HepG2 (cell line): Measurements from ENCODE around the gene RSPH4A. TPM values are rescaled to one million over a fixed set of nuclear protein-coding genes. Genes with fewer than 3 reads are reported as not detected.

Experiments used
- ATAC-seq: fragments of 200-7000 bp; cut with Tn5 transposase; 3 replicates; pipeline ENCODE4 v1.9.1; 2020; ENCODE audit warnings: mild to moderate bottlenecking, moderate library complexity
- BruUV-seq: library from RNA; stranded (reverse); fragments of 400-500 nt; replicated peaks from 2 replicates; lab custom pipeline; 2021; lab: Mats Ljungman, UMichigan
- CTCF ChIA-PET: fragments of 300-600 bp; formaldehyde crosslinking; extraction: SDS; loops from one replicate; lab custom pipeline; 2021; ENCODE audit warnings: low total read pairs, inconsistent platforms, low intra/inter-chr PET ratio; lab: Yijun Ruan, JAX
- POLR2A ChIA-PET: fragments of 350-600 bp; sonication (Branson Sonifier 250); formaldehyde crosslinking; loops from one replicate; lab custom pipeline; 2020; ENCODE audit warnings: antibody characterized with exemption, inconsistent platforms; lab: Yijun Ruan, JAX
- DNase-seq: peaks from one replicate; pipeline ENCODE4 v3.0.0-alpha.2; 2015; ENCODE audit warnings: low spot score
- FAIRE-seq: peaks from 3 replicates; lab custom pipeline; 2011; peaks lifted over from hg19 to GRCh38; lab: Jason Lieb, UNC
- H2AFZ ChIP-seq: one replicate; pipeline ENCODE4 v1.6.1; 2011; ENCODE audit warnings: low read length, inconsistent platforms
- H3K27ac ChIP-seq: fragments of 300-600 bp; 3 replicates; pipeline ENCODE4 v1.8.0; 2011; ENCODE audit warnings: mixed run types, mild to moderate bottlenecking, mixed read lengths, low read length, inconsistent platforms; ENCODE audit not compliant: insufficient read depth; ENCODE audit errors: extremely low read length
- H3K27me3 ChIP-seq, 2 experiments: fragments of 200-600 bp in 1 of 2; 2 replicates in 1 of 2; 3 replicates in 1 of 2; pipeline versions ENCODE4 v1.6.0 to v1.8.0; 2011; ENCODE audit warnings: low read length in 2 of 2, mild to moderate bottlenecking in 2 of 2, moderate library complexity in 2 of 2, inconsistent platforms in 1 of 2; ENCODE audit not compliant: insufficient read depth in 2 of 2, control insufficient read depth in 1 of 2
- H3K36me3 ChIP-seq, 2 experiments: fragments of 200-600 bp in 1 of 2; replicated peaks in 1 of 2; 2 replicates in 1 of 2; 3 replicates in 1 of 2; pipeline versions ENCODE4 v1.5.1 to v1.8.0; 2011; ENCODE audit warnings: low read length in 2 of 2, inconsistent platforms in 1 of 2; ENCODE audit not compliant: insufficient read depth in 2 of 2, control insufficient read depth in 1 of 2
- H3K4me1 ChIP-seq: 2 replicates; pipeline ENCODE4 v1.5.1; 2012; ENCODE audit warnings: low read length, inconsistent platforms; ENCODE audit not compliant: insufficient read depth
- H3K4me2 ChIP-seq: 2 replicates; pipeline ENCODE4 v1.6.0; 2011; ENCODE audit warnings: low read depth, low read length, inconsistent platforms
- H3K4me3 ChIP-seq, 3 experiments: fragments of 200-600 bp in 1 of 3; sonication (generic), shearing (Covaris generic) in 1 of 3; replicated peaks in 1 of 3; 2 replicates each; pipeline ENCODE4 v1.5.1; 2011 to 2016; ENCODE audit warnings: low read length in 3 of 3, inconsistent platforms in 2 of 3, low read depth in 2 of 3, mild to moderate bottlenecking in 2 of 3, control low read depth in 1 of 3, mixed read lengths in 1 of 3; ENCODE audit not compliant: insufficient read depth in 1 of 3
- H3K79me2 ChIP-seq: one replicate; pipeline ENCODE4 v1.6.1; 2011; ENCODE audit warnings: low read length, inconsistent platforms; ENCODE audit not compliant: insufficient read depth
- H3K9ac ChIP-seq: 2 replicates; pipeline ENCODE4 v1.6.0; 2011; ENCODE audit warnings: mild to moderate bottlenecking, low read depth, low read length, inconsistent platforms; ENCODE audit not compliant: insufficient read depth
- H3K9me3 ChIP-seq: 2 replicates; pipeline ENCODE4 v1.5.1; 2012; ENCODE audit warnings: mild to moderate bottlenecking, low read length
- H4K20me1 ChIP-seq: 2 replicates; pipeline ENCODE4 v1.6.0; 2011; ENCODE audit warnings: inconsistent platforms, mild to moderate bottlenecking, low read length, moderate library complexity; ENCODE audit not compliant: insufficient read depth
- CBX1 ChIP-seq: IDR thresholded peaks from one replicate; pipeline ENCODE4 v1.6.1; 2016; ENCODE audit warnings: antibody characterized with exemption, low read depth
- CERS6 ChIP-seq: sonication (generic); formaldehyde crosslinking; IDR thresholded peaks from 2 replicates; pipeline ENCODE4 v1.5.0; 2020; ENCODE audit warnings: missing genetic modification reagents
- DMAP1 ChIP-seq: IDR thresholded peaks from 2 replicates; pipeline ENCODE4 v1.6.1; 2016
- GATAD1 ChIP-seq: IDR thresholded peaks from 2 replicates; pipeline ENCODE4 v1.6.1; 2016; ENCODE audit warnings: missing genetic modification reagents, missing compliant biosample characterization
- GMEB2 ChIP-seq: IDR thresholded peaks from 2 replicates; pipeline ENCODE4 v1.6.1; 2016; ENCODE audit warnings: missing biosample characterization, missing genetic modification reagents, low read depth
- HOMEZ ChIP-seq: IDR thresholded peaks from 2 replicates; pipeline ENCODE4 v1.6.1; 2016; ENCODE audit warnings: low read depth
- RBFOX2 ChIP-seq: fragments of 200-400 bp; formaldehyde crosslinking; IDR thresholded peaks from 2 replicates; pipeline ENCODE4 v1.6.1; 2017; ENCODE audit warnings: low read depth, mild to moderate bottlenecking, low read length
- SIN3B ChIP-seq: fragments of 150-350 bp; IDR thresholded peaks from 2 replicates; pipeline ENCODE4 v1.6.1; 2014; ENCODE audit warnings: low read length
- ZNF878 ChIP-seq: sonication (generic); formaldehyde crosslinking; IDR thresholded peaks from 2 replicates; pipeline ENCODE4 v1.8.1; 2023; ENCODE audit warnings: mild to moderate bottlenecking, missing genetic modification reagents, moderate library complexity
- WGBS: methylation state at CpG from one replicate; pipeline ENCODE4 v1.1.6; 2017; ENCODE audit warnings: low lambda C conversion rate; 5-methylcytosine and 5-hydroxymethylcytosine counted together
- in situ Hi-C: cut with HindIII; loops from 2 replicates; pipeline ENCODE4 v1.10.0; 2017; ENCODE audit warnings: low pct_unique_long_range_greater_than_20kb; ENCODE audit not compliant: extremely low pct_ligation_motif_present
- intact Hi-C: fragments of 100-400 bp; cut with micrococcal nuclease; formaldehyde crosslinking; loops from one replicate; pipeline ENCODE4 v1.10.0; 2022; ENCODE audit not compliant: unreplicated experiment
- polyA plus RNA-seq, 8 experiments: library from polyadenylated mRNA; depleted of rRNA in 3 of 8; stranded (reverse) in 7 of 8; unstranded in 1 of 8; fragments of >200 nt; fragmentation: Illumina TruSeq in 4 of 8; extraction: Trizol in 4 of 8; gene quantifications; 2 replicates each; pipeline versions ENCODE4 v1.2.1 to v1.2.3, GENCODE V29; 2011 to 2016; ENCODE audit warnings: low read depth in 4 of 8, missing spikeins in 1 of 8, mixed read lengths in 1 of 8; ENCODE audit not compliant: insufficient read depth in 1 of 8
- total RNA-seq, 5 experiments: library from RNA; depleted of rRNA; stranded (reverse); fragments of >200 nt; fragmentation: Illumina TruSeq; extraction: Trizol; gene quantifications; 2 replicates each; pipeline ENCODE4 v1.2.3, GENCODE V29; 2016; ENCODE audit warnings: low read depth in 1 of 5

Gene RSPH4A
- total and polyA plus RNA-seq, 2 of the 13 experiments (the other 11 are each of a cell fraction or from before 2014, with no cell fraction given), result 0.24 to 0.40 TPM

- Histone ChIP-seq H3K27ac (no peak overlapping the region), H4K20me1 (no peaks in the 10 kb centered on the region), H3K4me2 (no peak overlapping the region), H2AFZ (no peak overlapping the region), H3K9ac (no peak overlapping the region), H3K79me2 (no peaks in the 10 kb centered on the region), H3K4me1 (no peaks in the 10 kb centered on the region)
- ChIA-PET POLR2A (no interaction called here), CTCF (no interaction called here)
- no peak for ATAC-seq
- WGBS, result 68% methylated on average over 3 of the region's 3 CpGs
- intact Hi-C loops, result no loop called here
- no peak for TF ChIP-seq RBFOX2
- TF ChIP-seq SIN3B, result no peak
- TF ChIP-seq GMEB2 (CRISPR knock-in tag), result no peak
- TF ChIP-seq CERS6 (CRISPR knock-in tag), result no peak
- no peak for TF ChIP-seq HOMEZ (CRISPR knock-in tag)
- TF ChIP-seq ZNF878 (CRISPR knock-in tag), result no peak
- TF ChIP-seq CBX1, result no peak
- no peak for TF ChIP-seq DMAP1
- TF ChIP-seq GATAD1 (CRISPR knock-in tag), result no peak
- TF ChIP-seq, all 625 proteins: peak for 0
- Histone ChIP-seq H3K9me3 (no peaks in the 10 kb centered on the region), H3K4me3 (no peak overlapping the region), H3K36me3 (peaks cover 3 to 26% of the 10 kb centered on the region in 2 experiments; a peak in 4 of 5 replicates), H3K27me3 (no peaks in the 10 kb centered on the region)
- FAIRE-seq, result no peak
- in situ Hi-C loops, result no loop called here
- no TSS peak for BruUV-seq
- no peak for DNase-seq
These were observed 21.0 kb upstream of the RSPH4A start for GRCh38 chr6:116595247-116595646.
